AG04449 (cell line): Measurements from ENCODE around the gene MS4A5.

ENCODE experiments used
- CTCF ChIA-PET: fragments of 350-600 bp; formaldehyde crosslinking; extraction: SDS; loops from one replicate; lab custom pipeline; 2021; ENCODE audit warnings: antibody characterized with exemption; lab: Yijun Ruan, JAX
- POLR2A ChIA-PET: fragments of 400-600, 350-600 bp; formaldehyde crosslinking; extraction: SDS; loops from one replicate; lab custom pipeline; 2020; ENCODE audit warnings: antibody characterized with exemption, inconsistent platforms; lab: Yijun Ruan, JAX
- DNase-seq: peaks from one replicate; pipeline ENCODE4 v3.0.0-alpha.2; 2010; ENCODE audit warnings: low read depth, low spot score
- H3K4me3 ChIP-seq: 2 replicates; pipeline ENCODE4 v1.5.1; 2011; ENCODE audit warnings: low read depth, mild to moderate bottlenecking, control low read depth, low read length
- CTCF ChIP-seq: IDR thresholded peaks from one replicate; pipeline ENCODE4 v1.5.1; 2011; ENCODE audit warnings: mild to moderate bottlenecking, moderate library complexity, low read length, control low read depth, inconsistent platforms; ENCODE audit not compliant: insufficient read depth; ENCODE audit errors: missing control alignments

MS4A5 gene

GRCh38 chr11:60459345-60459744 lies 30.0 kb downstream of the MS4A5 start:
- TF ChIP-seq CTCF: no peak
- H3K4me3 ChIP-seq: no peak overlapping the region
- CTCF ChIA-PET: no interaction called here
- POLR2A ChIA-PET: no interaction called here
- no peak for DNase-seq

- DNase-seq: no peak
- POLR2A ChIA-PET: no interaction called here
- no peak for TF ChIP-seq CTCF
- CTCF ChIA-PET: no interaction called here
- no peak overlapping the region for H3K4me3 ChIP-seq
These were observed 39.5 kb downstream of the MS4A5 start for GRCh38 chr11:60468829-60469228.

- ChIA-PET POLR2A (no interaction called here), CTCF (no interaction called here)
- DNase-seq: no peak
- H3K4me3 ChIP-seq: no peak overlapping the region
- no peak for TF ChIP-seq CTCF
These were observed 40.4 kb downstream of the MS4A5 start for GRCh38 chr11:60469723-60470122.

- CTCF ChIA-PET: no interaction called here
- POLR2A ChIA-PET: no interaction called here
- TF ChIP-seq CTCF: no peak
- no peak overlapping the region for H3K4me3 ChIP-seq
- DNase-seq: no peak
These were observed 47.7 kb downstream of the MS4A5 start for GRCh38 chr11:60477035-60477445.

GRCh38 chr11:60482361-60482760 lies 53.0 kb downstream of the MS4A5 start:
- POLR2A ChIA-PET: no interaction called here
- H3K4me3 ChIP-seq: no peak overlapping the region
- CTCF ChIA-PET: no interaction called here
- DNase-seq: no peak
- TF ChIP-seq CTCF: no peak

GRCh38 chr11:60485987-60486386 lies 56.6 kb downstream of the MS4A5 start:
- no peak overlapping the region for H3K4me3 ChIP-seq
- no peak for DNase-seq
- TF ChIP-seq CTCF: no peak
- CTCF ChIA-PET: no interaction called here
- POLR2A ChIA-PET: no interaction called here
